ENCODE data around the gene SHQ1.

GRCh38 chr3:72756900-72757299, 91.3 kb downstream of the SHQ1 start:
- no peak for TF ChIP-seq EZH2 (IDR thresholded peaks at IDR 0.05; ENCODE audit: low read depth, unreplicated experiment)
- TF ChIP-seq REST (IDR thresholded peaks at IDR 0.05; ENCODE audit: unreplicated experiment), result no peak
- no peak for TF ChIP-seq EZH2phosphoT487 (IDR thresholded peaks at IDR 0.05; ENCODE audit: unreplicated experiment)
- no peak for TF ChIP-seq POLR2AphosphoS5 (IDR thresholded peaks at IDR 0.05; ENCODE audit: low read depth)
- TF ChIP-seq CTCF (conservative IDR thresholded peaks at IDR 0.05; ENCODE audit: low read depth in 2 of 2), result no peak
- no peak for TF ChIP-seq JUNB (IDR thresholded peaks at IDR 0.05; ENCODE audit: unreplicated experiment)
- TF ChIP-seq CREB1 (CRISPR knock-in tag; IDR thresholded peaks at IDR 0.05; ENCODE audit: low read depth), result no peak
- TF ChIP-seq STAT1 (IDR thresholded peaks at IDR 0.05; ENCODE audit: unreplicated experiment), result no peak
- no peak for TF ChIP-seq ZNF331 (CRISPR knock-in tag; IDR thresholded peaks at IDR 0.05; ENCODE audit: low read depth)
- no peak for TF ChIP-seq ETS1 (IDR thresholded peaks at IDR 0.05)
- no peak for TF ChIP-seq ZNF462 (CRISPR knock-in tag; IDR thresholded peaks at IDR 0.05)
